ENCODE data around the gene URB1.
"Not testable (repeated sequence)": the region's sequence is repeated elsewhere in the genome, so short reads cannot be mapped to it uniquely, and the experiment has no call there.

Gene URB1, protein sequence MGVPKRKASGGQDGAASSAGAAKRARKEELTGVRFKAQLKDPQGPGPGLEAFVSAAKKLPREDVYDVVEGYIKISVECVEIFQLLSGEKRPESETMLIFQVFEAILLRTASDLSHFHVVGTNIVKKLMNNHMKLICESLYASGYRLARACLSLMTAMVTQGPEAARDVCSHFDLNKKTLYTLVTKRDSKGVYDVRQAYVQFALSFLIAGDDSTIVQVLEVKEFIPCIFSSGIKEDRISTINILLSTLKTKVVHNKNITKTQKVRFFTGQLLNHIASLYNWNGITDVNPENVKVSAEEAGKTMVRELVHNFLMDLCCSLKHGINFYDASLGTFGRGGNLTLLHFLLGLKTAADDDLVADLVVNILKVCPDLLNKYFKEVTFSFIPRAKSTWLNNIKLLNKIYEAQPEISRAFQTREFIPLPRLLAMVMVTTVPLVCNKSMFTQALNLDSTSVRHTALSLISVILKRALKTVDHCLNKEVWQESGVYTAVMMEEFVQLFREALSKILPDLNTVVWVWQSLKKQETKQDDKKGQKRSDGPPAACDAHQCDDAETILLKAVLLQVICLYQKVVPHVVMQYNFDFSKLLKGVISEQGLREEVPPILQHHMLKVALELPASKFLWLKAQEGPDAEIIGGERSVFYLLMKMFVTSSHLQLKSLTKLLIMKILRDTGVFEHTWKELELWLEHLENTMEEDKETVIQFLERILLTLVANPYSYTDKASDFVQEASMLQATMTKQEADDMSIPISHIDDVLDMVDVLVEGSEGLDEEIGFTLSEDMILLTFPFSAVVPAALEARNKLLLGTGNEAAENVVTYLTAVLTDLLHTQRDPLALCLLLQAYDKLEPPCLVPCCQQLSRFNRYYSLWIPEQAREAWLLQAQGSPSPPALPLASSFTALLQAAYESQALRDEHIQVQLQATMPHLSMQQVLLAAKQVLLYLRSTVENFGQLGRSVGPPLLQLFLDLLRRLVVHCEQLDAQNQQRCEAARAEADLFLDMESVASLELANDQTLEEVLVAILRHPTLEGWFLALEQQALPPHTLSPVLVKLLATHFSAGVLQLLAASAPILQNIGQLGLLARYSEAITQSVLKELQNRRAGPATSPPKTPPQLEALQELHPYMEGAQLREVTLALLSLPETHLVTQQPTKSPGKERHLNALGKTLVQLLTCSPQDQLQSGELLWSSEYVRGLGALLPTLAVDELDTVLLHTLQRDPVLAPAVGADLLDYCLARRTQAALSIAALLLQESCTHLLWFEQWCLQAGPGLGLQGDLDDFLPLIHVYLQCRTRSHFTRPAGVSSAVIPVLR (N-terminal part only)

GRCh38 chr21:32392880-32393676 lies at the start of gene URB1:
URB1 (minus strand) TSS chr21:32393012; CDS start chr21:32392910, 102 bp downstream.
- DNase-seq = peak; percentile 51

GRCh38 chr21:32437729-32438128 lies 44.9 kb upstream of the URB1 start:
- DNase-seq = no peak

GRCh38 chr21:32432982-32433660 lies 40.3 kb upstream of the URB1 start:
- not testable (repeated sequence) for DNase-seq

GRCh38 chr21:32427958-32428623 lies 35.3 kb upstream of the URB1 start:
- DNase-seq = no peak

DNA sequence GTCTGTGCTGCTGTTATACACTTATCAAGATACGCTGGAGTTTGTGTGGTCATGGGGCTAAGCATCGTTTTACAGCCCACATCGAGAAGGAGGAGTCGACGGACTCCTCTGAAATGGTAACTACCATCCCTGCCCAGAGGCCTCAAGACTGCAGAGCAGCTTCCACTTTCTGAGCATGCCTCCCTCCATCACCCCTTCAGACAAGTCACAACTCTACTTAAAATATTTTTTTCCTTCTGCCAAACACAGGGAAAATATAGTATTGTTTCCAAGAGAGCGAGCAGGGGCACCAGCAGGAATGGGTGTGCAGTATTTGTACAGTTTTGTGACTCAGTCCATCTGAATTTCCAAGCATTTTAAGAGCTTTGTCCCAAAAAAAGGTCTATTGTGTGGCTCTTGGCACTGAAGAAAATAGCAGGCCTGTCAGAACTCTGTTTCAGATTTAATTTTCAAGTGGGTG lies 33.8 kb upstream of the URB1 start:
- DNase-seq = no peak

- DNase-seq = no peak
Observed at GRCh38 chr21:32426066-32426465, 33.3 kb upstream of the URB1 start.

DNA sequence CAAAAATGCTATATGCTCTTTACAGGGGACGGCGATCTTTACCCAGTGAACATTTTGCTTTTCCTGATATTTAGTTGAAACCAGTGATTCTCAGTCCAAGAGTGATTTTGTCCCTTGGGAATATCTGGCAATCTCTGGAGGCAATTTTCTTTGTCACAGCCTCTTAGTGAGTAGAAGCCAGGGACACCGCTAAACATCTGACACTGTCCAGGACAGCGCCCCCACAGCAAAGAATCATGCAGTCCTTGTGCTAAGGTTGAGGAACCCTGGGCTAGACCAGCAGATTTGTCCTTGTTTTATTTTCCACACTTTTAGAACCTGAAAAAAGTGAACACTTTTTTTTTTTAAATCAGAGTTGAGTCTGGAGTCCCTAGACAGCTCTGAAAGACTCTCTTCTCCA lies 32.8 kb upstream of the URB1 start:
- DNase-seq = no peak

DNA sequence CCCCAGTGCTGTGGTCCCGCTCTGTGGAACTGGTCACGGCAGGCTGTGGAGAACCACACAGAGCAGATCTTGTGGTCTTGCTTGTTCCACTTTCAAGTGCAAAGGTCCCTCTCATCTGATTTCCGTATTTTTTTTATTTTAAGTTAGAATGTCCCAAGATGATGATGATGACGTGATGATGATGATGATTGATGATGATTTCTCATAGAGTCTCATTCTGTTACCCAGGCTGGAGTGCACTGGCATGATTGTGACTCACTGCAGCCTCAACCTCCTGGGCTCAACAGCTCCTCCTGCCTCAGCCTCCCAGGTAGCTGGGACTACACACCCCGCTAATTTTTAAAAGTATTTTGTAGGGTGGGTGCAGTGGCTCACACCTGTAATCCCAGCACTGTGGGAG lies 31.9 kb upstream of the URB1 start:
- DNase-seq = no peak

- no peak for DNase-seq
Observed at GRCh38 chr21:32424191-32424535, 31.4 kb upstream of the URB1 start.

- no peak for DNase-seq
Observed at GRCh38 chr21:32423320-32424190, 30.7 kb upstream of the URB1 start.

GRCh38 chr21:32422064-32422463 lies 29.3 kb upstream of the URB1 start:
- DNase-seq = no peak

DNA sequence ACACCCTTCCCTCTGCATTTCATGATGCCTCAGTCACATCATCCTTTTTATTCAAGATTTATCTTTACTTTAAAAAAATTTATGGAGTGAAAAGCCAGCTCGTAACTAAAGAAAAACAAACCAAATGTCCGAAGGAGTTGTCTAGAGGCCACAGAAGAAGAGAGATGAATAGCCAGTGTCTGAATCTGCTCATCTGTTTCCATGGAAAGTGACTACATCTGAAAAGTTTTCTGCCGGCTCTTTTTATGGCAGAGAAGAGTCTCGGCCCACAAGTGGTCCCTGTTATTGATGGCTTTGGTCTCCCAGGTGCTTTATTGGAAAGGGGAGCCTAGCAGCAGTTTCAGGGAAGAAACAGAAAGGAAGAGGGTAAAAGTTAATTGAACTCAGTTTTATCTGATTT lies 25.3 kb upstream of the URB1 start:
- no peak for DNase-seq

GRCh38 chr21:32415451-32416398 lies 22.9 kb upstream of the URB1 start:
- DNase-seq = no peak

DNA sequence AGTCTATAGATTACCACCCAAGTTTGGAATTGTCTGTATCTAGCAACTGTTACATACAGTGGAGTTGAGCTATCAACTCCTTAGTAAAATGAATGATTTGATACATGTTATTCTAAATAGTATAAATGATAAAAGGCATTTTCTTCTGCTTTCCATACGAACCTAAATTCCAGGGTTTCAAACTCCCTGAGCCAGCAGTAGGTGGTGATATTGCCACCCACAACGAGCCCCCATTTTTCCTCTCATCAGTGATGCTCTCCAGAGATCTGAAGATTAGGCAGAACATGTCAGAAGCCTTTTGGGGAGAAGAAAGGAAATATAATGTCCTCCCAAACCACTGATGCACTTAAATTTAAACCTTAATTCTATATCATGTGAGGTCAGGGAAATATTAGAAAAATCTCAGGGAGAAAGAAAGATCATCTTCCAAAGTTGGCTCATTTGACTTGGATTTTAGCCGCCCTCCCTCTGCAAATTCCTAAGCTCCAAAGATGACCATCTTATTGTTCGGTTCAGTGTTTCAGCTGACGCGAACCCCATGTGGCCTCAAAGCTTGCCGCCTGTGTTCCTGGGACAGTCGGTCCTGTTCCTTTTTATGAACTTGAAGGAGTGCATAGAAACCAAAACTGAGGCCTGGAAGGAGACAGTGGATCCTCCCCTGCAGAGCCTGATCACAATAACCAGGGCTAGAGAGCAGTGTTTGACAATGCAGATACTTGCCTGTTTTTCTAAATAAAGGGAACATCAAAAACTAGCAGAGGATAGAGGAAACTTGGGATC lies 22.0 kb upstream of the URB1 start:
- no peak for DNase-seq

DNA sequence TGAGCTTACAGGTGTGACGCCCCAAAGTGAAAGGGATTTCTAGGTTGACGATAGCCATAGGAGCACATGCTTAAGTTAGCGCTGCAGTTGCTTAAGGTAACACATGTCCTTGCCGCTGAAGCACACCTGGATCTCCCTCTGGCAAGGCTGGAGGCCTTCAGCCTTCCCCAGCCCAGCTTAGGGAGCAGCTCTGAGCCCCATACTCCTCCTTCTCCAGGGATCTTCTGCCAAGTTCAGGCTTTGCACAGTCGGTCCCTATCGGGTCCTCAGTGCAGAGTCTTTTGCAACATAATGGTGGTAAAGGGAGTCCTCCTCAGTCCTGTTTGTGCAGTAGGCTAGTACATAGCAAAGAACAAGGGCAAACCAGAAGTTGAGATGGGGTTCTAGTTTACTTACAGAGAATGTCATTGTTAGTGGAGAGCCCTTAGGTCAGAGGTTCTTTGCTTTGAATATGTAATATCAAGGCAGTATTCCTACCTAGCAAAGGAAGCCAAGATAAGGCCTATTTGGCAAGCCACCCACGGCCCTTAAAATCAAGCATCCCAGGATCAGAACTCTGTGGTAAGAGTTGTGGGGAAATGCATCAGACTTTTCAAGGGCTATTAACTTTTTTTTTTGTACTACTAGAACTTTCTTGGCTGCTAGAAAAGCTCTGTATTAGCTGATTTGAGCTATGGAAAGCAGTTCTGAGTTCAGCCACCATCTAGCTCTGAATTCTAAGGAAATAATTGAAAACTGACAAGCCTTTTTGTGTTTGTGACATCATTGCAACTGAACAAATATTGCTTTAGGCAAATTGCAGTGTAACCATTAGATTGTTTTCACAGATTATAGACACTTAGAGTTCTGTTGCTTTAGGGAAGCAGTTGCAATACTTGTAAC lies 21.1 kb upstream of the URB1 start:
- DNase-seq = no peak

DNA sequence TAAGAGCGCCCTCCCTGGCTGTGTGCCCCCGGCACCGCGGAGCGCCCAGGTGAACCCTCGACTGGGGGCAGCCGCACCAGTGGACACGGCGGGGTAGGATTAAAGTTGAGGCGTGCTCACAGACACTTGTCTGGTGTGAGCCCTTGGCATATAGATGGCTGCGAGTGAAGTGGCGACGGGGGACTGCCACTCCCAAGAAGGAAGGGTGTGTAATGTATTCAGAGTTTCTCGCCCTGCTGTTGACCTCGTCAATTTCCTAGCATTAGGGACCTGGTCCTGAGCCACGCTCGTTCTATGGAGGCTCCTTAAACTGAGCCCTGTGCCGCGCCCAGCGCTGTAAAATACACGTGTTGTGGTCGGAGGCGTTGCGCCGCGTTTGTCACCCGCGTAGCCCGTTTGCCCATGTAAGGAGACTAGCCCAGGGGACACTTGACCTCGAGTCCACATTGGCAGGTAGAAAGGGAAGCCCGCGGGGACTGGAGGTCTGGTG lies 20.2 kb upstream of the URB1 start:
- DNase-seq = no peak
